ENCODE measurements around the gene SLF1. TPM values are rescaled to one million over a fixed set of nuclear protein-coding genes. Genes with fewer than 3 reads are reported as not detected.

Gene SLF1
- total and polyA plus RNA-seq, 2 of the 8 experiments (the other 6 are each of a cell fraction or from before 2014, with no cell fraction given), result 4.8 to 15.7 TPM

GRCh38 chr5:94745786-94746730 is 127.6 kb downstream of the SLF1 start (continued):
- TF ChIP-seq HDAC2 (IDR thresholded peaks at IDR 0.05; ENCODE audit: borderline replicate concordance in 1 of 2, low read depth in 2 of 2, low read length in 2 of 2), result no peak
- no peak for TF ChIP-seq NANOG (IDR thresholded peaks at IDR 0.05; ENCODE audit: insufficient read depth, low read depth, low read length, poor library complexity, severe bottlenecking)
- TF ChIP-seq RXRA (IDR thresholded peaks at IDR 0.05; ENCODE audit: insufficient read depth, low read depth, low read length), result no peak
- no peak for TF ChIP-seq KDM4A (IDR thresholded peaks at IDR 0.05; ENCODE audit: low read depth, low read length, severe bottlenecking)
- TF ChIP-seq CEBPB (IDR thresholded peaks at IDR 0.05; ENCODE audit: low read depth, low read length), result no peak
- TF ChIP-seq JUN (IDR thresholded peaks at IDR 0.05; ENCODE audit: low read depth, low read length), result no peak
- no peak for TF ChIP-seq RBBP5 (IDR thresholded peaks at IDR 0.05; ENCODE audit: borderline replicate concordance, low read depth, low read length)
